Aortic smooth muscle cell (primary cell): ENCODE data around the gene CSNK2A3. TPM values are rescaled to one million over a fixed set of nuclear protein-coding genes. Genes with fewer than 3 reads are reported as not detected.

Experiments used
- total RNA-seq: library from RNA; depleted of rRNA; stranded (reverse); fragments of >200 nt; gene quantifications from 2 replicates; pipeline ENCODE4 v1.2.3, GENCODE V29; 2014

Gene CSNK2A3
- total RNA-seq, result 1.1 and 1.2 TPM in 2 replicates

GRCh38 chr11:11352878-11353277 is at the start of gene CSNK2A3:
TSS of gene CSNK2A3 (minus strand) at chr11:11353250. CDS start at chr11:11353119, 131 bp downstream.

